MV-4-11 (cell line): ENCODE data around the gene IL10RA.

ENCODE experiments used
- DNase-seq: peaks from one replicate; lab custom pipeline; 2025; lab: John Stamatoyannopoulos, UW

IL10RA gene

DNA sequence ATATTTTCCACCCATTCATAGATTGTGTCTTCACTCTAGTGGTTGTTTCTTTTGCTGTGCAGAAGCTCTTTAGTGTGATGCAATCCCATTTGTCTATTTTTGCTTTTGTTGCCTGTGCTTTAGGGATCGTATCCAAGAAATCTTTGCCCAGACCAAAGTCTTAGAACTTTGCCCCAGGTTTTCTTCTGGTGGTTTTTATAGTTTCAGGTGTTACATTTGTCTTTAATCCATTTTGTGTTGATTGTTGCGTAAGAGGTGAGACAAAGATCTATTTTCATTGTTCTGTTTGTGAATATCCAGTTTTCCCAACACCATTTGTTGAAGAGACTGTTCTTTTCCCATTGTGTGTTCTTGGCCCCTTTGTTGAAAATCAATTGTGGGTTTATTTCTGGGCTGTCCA, 6.4 kb downstream of the IL10RA start:
- DNase-seq: peak; percentile 25

DNA sequence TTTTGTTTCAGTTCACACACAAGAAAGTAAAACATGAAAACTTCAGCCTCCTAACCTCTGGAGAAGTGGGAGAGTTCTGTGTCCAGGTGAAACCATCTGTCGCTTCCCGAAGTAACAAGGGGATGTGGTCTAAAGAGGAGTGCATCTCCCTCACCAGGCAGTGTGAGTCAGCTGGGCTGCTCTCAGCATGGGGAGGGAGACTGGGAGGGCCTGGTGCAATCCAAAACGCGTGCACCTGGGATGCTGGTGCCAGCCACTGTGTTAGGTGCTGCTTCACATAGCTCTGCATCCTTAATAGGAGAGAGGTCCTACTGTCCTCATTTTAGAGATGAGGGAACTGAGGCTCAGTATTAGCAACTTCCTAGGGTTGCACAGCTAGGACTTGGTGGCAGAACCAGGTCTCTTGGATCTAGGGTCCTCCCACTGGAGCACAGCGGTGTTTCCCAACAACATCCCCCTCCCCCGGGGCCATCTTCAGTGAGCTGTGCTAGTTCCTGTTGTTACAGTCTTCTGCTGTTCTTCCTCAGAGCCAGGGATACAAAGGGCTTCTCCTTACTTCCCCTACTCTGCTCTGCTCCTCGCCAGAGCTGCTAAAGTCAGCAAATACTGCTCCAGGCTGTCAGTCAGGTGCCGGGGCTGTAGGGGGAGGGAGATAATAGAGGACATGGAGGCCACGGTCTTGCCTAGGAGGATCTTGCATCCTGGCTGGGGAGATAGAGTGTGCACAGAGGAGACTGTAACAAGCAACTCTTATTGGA, 8.0 kb downstream of the IL10RA start:
- peak; percentile 46 for DNase-seq

DNA sequence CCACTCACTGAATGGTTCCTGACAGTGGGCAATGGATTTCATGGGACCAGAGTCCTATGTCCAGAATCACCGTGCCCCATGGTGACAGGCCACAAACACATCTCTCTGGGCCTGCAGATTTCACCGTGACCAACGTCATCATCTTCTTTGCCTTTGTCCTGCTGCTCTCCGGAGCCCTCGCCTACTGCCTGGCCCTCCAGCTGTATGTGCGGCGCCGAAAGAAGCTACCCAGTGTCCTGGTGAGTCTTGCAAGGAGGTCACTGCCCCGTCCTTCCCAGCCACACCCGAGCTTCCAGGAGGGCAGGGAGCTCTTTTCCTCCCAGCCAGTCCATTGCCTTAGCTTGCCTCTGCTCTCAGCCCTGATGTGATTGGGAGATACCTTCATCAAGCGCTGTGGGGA, 9.3 kb downstream of the IL10RA start:
- no peak for DNase-seq

GRCh38 chr11:117996058-117996457, 9.9 kb downstream of the IL10RA start:
- DNase-seq: no peak

DNA sequence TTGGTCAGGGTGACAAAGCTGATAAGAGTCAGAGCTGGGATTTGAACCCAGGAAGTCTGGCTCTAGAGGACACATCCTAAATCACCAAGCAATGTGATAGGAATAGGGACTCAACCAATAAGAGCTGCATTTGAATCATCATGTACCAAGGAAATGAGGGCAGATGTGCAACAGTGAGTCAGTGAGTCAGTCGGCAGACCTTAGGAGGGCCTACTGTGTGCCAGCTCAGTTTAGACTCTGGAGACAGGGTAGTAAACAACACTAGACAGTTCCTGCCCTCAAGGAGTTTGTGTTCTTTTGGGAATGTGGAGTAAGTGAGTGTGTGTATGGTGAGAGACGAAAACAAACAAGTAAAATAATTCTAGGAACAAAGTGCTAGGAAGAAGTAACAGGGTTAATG, 11.2 kb downstream of the IL10RA start:
- no peak for DNase-seq

- DNase-seq: no peak
Observed at GRCh38 chr11:117997823-117998579, 11.8 kb downstream of the IL10RA start.

DNA sequence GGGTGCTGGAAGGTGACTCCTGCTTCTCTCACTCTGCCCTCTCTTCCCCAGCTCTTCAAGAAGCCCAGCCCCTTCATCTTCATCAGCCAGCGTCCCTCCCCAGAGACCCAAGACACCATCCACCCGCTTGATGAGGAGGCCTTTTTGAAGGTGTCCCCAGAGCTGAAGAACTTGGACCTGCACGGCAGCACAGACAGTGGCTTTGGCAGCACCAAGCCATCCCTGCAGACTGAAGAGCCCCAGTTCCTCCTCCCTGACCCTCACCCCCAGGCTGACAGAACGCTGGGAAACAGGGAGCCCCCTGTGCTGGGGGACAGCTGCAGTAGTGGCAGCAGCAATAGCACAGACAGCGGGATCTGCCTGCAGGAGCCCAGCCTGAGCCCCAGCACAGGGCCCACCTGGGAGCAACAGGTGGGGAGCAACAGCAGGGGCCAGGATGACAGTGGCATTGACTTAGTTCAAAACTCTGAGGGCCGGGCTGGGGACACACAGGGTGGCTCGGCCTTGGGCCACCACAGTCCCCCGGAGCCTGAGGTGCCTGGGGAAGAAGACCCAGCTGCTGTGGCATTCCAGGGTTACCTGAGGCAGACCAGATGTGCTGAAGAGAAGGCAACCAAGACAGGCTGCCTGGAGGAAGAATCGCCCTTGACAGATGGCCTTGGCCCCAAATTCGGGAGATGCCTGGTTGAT, 12.6 kb downstream of the IL10RA start:
- no peak for DNase-seq

DNA sequence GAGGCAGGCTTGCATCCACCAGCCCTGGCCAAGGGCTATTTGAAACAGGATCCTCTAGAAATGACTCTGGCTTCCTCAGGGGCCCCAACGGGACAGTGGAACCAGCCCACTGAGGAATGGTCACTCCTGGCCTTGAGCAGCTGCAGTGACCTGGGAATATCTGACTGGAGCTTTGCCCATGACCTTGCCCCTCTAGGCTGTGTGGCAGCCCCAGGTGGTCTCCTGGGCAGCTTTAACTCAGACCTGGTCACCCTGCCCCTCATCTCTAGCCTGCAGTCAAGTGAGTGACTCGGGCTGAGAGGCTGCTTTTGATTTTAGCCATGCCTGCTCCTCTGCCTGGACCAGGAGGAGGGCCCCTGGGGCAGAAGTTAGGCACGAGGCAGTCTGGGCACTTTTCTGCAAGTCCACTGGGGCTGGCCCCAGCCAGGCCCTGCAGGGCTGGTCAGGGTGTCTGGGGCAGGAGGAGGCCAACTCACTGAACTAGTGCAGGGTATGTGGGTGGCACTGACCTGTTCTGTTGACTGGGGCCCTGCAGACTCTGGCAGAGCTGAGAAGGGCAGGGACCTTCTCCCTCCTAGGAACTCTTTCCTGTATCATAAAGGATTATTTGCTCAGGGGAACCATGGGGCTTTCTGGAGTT, 13.3 kb downstream of the IL10RA start:
- no peak for DNase-seq

- DNase-seq: no peak
Observed at GRCh38 chr11:118000067-118000849, 14.1 kb downstream of the IL10RA start.

DNA sequence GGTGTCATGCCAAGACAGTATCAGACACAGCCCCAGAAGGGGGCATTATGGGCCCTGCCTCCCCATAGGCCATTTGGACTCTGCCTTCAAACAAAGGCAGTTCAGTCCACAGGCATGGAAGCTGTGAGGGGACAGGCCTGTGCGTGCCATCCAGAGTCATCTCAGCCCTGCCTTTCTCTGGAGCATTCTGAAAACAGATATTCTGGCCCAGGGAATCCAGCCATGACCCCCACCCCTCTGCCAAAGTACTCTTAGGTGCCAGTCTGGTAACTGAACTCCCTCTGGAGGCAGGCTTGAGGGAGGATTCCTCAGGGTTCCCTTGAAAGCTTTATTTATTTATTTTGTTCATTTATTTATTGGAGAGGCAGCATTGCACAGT, 14.6 kb downstream of the IL10RA start:
- DNase-seq: no peak

- peak; percentile 7 for DNase-seq
Observed at GRCh38 chr11:118001494-118001971, 15.3 kb downstream of the IL10RA start.

DNA sequence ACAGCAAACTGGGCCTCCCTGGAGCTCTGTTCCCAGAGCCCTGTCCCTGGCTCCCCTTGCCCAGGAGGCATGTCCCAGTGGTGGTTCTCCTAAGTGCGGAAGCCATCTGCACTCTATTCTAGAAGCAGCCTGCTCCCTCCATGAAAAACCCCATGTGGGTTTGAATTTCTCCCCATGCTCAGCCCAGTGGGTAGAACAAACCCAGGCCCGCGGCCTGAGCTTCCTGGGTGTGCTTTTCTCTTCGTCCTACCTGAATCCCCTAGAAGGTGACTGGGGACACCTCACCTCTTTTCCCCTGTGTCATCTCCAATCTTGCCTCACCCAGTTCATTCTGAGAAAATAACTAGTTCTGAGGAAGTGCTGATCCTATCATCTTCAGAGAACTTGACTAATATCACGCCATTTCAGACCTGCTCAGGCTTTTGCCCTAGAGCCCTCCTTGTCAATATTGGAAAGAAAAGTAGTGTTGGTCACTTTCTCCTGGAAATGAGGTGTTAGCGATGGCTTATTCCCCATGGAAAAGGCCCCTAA, 15.9 kb downstream of the IL10RA start:
- peak; percentile 22 for DNase-seq

- DNase-seq: peak; percentile 72
Observed at GRCh38 chr11:118002541-118003423, 16.6 kb downstream of the IL10RA start.

DNA sequence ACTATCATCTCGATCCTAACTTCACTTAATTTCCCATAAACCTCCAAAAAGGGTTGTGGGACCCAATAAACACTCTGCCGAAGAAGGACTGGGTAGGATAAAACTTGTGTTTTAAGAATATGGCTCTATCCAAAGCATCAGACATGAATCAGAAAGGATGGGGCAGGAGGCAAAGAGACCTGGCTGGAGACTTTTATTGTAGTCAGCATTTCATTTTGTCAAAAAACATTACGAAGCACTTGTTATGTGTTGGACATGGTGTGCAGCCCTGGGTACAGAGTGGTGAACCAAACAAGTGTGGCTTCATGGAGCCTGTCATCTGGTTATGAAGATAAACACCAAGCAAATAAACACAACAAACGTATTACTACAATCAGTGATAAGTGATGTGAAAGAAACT, 17.3 kb downstream of the IL10RA start:
- no peak for DNase-seq

- no peak for DNase-seq
Observed at GRCh38 chr11:118004543-118005223, 18.5 kb downstream of the IL10RA start.

- DNase-seq: no peak
Observed at GRCh38 chr11:118005224-118006152, 19.3 kb downstream of the IL10RA start.

DNA sequence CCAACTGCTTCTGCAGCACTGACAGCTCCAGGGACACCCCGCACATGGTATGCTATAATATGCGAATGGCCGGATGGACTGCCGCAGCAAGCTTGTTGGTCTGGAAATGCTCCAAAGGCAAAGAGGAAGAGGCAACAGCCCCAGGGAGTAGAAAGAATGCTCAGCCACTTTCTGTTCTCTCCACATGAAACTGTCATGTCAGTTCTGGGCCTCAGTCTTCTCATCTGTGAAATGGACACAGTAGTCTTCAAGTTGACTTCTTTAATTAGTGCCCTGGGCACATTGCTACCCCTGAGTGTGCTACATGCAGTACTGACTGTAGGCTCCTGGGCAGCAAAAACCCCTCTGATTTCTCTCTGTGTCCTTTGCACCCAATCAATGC, 19.9 kb downstream of the IL10RA start:
- peak; percentile 21 for DNase-seq

DNA sequence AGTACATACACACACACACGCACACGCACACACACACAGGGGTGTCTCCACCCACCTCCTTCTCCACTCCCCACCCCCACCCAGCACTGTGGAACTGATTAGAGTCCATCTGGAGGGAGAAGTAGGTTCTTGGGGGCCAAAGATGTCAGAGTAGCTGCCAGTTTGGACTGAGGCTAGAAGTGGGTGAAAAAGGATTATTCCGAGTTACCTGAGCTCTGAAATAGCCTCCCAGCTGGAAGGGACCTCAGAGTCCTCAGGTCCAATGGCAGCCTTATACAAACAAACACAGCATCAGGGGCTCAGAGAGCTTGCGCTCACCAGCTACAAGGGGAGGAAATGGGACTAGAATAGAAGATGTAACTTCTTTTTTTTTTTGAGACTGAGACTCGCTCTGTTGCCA, 20.8 kb downstream of the IL10RA start:
- DNase-seq: peak; percentile 38
